Activated CD8-positive, alpha-beta memory T cell treated with anti-CD3 and anti-CD28 coated beads, Interleukin-2, amount 50 U/mL, for 48 hours (primary cell): Measurements from ENCODE around the gene RTTN.

Experiments
- DNase-seq: peaks from one replicate; pipeline ENCODE4 v3.0.0-alpha.2; 2020

The RTTN gene

DNA sequence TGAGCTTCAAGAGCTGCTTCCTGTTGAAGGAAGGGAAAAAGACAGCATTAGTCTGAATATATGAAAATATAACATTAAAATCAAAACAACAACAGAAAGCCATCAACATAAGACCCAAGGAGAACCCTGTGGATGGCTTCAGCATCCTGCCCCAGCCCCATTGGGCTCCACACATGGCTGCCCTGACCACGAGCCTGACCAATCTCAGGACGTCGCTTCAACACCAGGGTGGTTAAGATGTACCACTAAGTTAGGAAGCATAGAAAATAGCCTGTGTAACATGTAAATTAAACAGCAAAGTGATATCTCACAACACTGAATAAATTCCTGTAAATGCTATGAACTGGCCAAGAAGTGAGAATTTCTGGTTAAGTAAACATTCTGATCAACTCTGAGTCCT, 180.7 kb downstream of the RTTN start:
- DNase-seq: no peak

DNA sequence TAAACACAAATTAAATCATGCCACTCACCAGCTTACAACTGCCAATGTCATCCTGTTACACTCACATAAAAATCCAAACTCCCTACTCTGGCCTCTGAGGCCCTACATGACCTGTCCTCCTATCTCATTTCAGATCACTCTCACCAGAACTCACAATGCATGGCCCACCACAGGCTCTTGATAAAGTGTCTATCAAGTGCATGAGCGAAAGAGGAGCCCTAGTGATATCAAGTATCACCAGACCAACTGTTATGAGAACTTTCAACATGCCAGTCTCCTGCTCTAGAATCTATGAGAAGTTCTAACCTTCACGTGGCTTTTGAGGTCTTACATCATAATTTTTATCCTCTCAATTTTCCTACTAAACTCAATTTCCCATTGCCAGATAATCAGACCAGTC, 181.4 kb downstream of the RTTN start:
- DNase-seq: no peak

DNA sequence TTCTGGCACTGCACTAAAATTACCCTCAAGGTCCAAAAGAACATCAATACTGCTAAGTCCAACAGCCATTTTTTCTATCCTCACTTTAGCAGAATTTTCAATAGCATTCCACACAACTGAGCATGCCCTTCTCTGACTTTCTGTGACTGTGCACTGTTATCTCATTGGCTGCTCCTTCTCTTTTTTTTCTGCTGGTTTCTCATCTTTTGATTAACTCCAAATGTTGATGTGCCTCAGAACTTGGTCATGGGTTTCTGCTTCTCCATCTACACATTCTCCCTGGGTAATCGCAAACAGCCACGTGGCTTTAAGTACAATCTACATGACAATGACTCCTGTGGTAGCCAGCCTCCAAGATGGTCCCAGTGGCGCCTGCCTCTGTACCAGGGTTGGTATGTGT, 182.9 kb downstream of the RTTN start:
- DNase-seq: no peak

DNA sequence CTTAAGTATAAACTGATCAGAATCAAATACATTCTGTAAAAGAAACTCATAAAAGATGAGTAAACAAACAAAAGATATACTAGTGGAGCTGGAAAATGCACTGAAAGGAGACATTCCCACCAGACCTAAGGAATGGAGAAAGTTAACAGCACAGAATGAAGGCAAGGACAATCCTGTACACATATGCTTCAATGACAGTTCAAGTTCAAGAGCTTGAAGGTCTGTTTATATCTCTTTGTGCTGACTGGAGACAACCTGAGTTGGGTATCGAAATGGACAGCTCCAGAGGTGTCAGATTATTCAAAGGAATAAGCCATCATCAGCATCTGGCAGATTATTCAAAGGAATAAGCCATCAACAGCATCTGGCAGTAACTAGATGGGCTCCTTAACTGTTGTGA, 184.0 kb downstream of the RTTN start:
- DNase-seq: no peak

DNA sequence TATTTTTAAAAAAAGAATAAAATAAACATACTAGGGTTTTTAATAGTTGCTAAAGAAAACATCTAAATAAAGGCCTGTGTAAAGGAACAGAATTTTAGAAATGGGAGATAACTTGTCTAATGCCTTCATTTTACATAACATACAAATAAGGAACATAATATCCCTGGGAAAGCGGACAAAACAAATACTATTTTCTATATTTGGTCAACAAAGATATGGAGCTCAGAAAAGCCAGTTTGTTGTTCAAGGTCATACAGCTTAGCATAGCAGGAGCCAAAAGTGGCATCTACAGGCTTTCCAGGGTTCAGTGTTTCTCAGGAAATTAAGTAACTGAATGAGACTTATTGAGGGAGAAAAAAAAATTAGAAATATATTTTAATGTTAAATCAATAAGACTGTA, 184.4 kb downstream of the RTTN start:
- no peak for DNase-seq

DNA sequence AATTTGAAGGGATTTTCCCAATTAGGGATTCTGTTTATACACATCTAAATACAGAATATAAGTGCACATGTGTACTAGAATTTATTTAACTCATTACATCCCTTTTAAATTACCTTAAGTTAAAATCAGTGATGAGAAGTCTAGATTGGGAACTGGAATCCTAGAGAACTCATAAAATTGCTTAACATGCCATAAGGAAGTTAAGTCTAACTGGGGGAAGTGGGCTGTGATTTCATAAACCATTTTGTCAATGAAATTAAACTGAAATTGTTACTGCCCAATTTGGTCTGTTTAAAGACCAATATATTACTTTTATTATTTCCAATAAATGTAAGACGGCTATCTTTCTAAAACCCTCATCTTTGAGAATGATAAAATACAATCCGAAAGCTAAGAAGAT, 185.5 kb downstream of the RTTN start:
- DNase-seq: no peak

DNA sequence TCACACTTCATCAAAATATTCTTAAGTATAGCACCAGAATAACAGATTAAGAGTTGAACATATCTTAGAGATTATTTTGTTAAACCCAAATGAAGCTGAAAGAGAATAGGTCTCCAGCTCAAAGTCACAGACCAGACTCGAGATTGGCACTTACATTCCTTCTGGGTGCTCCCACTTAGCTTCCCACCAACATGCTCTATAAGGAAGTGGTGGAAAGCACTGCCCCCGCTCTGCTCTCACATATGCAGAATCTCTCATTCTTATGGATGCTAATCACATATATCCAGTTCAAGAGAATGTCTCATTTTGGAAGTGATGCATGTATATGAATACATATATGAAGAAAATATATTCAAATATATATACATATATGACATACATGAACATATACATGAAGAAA, 186.4 kb downstream of the RTTN start:
- no peak for DNase-seq

DNA sequence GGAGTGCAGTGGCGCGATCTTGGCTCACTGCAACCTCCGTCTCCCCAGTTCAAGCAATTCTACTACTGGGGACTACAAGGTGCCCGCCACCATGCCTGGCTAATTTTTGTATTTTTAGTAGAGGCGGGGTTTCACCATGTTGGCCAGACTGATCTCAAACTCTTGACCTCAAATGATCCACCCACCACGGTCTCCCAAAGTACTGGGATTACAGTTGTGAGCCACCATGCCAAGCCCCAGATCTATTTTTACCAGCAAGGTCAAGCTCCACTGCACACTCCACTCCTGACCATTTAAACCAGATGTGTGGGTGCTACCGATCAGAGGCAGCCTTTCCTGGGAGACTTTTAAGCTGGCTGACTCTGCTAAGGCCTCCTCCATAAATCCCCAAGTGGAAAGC, 190.4 kb downstream of the RTTN start:
- no peak for DNase-seq

DNA sequence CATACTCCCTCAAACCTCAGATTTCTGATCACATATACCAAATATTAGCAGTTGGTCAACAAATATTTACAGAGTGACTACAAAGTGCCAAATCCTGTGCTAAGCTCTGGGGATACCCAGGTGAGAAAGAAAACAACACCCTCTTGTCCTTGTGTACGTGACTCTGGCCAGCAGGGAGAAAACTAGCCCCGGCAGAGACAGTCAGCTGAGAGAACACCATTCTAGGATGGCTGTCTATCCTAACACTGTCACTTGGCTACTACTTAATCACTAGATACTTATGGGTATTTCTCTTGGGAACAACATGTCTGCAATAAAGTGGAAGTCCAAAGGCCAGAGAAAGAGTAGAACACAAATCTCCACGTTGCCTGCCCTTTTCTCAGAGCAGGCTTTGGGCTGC, 199.9 kb downstream of the RTTN start:
- no peak for DNase-seq

DNA sequence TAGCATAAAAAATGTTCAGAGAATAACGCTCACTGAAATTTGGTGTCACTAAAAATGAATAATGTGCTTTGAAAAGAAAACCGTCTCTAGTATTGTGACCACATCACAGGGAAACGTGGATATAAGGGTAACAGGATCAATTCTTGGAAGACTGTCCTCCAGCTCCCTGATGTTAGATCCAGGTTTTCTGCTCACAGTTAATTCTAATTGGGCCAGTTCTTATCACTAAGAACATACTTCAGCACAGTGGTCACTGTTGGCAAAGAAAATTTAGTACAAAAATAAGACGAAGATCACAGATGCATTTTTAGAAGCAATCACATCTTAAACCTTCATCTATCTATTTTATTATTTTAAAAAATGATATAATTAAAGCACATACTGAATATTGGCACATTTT, 200.8 kb downstream of the RTTN start:
- DNase-seq: no peak

DNA sequence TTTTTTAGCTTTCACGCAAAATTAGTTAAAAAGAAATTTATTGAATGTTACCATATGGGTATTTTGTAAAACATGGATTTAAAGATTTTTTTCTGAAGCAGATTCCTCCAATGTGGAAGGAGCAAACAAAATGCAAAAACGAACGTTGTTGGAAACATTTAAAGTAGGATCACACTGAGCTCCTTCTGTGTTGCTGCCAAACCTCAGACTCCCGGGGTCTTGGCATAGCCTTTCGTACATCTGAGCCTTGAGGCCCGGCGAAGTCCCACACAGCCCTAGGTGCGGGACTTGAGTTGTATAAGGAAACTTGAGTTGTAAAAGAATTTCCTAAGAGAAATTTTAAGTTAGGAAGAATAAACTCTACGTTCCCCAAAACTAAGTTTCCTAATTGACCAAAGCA, 205.8 kb downstream of the RTTN start:
- DNase-seq: no peak

DNA sequence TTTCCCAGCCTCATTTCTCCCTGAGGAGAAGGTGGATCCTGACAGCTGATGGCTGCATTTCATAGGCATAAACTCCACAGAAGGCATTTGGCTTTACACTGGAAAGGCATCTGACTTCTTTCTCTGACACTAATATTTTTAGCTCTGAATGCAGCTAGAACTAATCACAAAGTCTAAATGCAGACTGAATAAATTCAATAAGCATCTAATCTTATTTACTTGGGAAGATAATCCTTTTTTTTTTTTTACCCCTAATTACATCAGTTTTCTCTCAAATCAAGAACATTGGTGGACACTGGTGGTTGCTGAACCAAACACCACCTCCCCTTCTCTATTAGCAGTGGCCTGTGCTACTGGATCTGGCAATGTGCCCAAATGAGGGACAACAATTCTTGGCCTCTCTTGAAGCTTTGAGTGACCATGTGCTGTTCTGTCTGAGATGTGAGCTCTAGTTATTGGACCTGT, 206.9 kb downstream of the RTTN start:
- DNase-seq: no peak

DNA sequence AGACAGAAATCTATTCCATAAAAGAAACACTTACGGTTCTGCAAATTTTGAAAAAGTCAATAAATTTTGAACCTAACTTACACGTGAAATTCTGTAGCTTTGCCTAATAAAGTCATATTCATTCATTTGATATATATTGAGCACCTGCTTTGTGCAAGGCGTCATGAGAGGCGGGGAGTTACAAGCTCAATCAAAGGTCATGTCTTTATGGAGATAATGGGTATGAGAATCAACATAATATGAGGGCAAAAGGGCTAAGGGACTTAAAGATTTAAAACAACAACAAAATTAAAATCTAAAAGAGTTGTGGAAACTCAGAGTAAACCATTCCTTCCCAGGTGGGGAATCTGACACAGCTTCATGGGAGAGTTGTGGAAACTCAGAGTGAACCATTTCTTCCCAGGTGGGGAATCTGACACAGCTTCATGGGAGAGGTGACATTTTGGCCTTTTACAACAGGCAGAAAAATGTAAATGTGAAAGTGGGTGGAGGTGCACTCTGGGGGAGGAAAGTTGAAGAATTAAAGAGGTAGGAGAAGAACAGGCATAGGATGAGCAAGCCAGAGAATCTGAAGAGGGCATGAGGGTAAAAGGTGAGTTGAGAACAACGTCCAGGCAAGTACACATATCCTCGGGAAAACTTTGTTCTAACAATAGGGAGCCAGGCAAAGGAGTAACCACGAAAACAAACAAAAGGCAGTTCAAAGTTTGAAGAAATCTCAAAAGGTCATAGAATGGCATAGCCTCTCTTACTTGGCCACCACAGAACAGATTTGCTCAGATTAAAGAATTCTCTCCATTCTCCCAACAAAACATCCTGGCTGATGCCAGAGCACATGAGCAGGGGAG, 208.3 kb downstream of the RTTN start:
- DNase-seq: no peak

DNA sequence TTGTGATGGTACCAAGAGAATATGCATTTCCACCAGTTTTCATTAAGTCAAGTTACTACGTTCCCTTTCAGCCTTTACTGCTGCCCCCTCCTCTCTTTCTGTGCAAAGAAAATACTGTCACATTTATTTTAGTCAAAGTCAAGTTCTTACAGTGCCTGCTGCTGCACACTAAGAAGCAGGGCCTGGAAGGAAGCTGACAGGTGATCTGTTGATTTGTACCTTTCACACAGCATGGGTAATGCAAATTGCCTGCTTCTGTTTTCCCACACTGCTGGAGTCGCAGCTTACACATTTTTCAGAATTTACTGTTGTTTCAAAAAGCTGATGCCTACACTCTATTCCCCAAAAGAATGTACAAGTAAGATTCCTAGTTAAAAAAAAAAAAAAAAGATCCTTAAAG, 209.1 kb downstream of the RTTN start:
- DNase-seq: no peak

DNA sequence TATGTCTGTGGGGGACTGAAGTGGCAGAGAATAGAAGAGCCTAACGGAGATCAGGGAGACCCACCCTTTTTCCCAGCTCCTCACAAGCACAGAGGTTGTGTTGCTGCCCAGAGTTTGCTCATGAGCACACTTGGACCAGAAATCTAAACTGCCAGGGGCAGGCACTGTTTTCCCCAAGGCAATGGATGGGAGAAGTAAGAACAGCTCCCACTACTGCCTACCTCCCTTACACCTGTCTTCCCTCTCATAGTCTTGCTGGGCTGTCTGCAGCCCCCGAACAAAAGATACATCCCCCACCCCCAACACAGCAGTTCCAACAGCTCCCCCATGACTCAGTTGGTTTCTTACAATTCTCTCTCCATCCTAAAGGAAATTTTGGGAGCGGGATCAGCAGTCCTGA, 209.7 kb downstream of the RTTN start:
- no peak for DNase-seq

DNA sequence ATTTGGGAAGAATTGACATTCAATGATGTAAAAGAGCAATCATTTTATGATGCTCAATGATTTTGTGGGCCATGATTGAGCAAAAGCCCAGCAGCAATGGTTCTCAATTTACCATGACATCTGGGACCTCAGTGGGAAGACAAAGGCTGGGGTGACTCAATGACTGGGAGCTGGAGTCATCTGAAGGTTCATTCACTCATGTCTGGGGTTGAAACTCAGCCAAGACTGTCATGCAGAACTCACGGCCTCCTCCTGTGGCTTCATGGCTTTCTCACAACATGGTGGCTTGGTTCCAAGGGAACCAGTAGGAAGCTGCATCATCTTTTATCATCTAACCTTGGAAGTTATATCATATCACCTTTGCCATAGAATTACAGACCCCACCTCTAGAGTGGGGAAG, 212.7 kb downstream of the RTTN start:
- no peak for DNase-seq

DNA sequence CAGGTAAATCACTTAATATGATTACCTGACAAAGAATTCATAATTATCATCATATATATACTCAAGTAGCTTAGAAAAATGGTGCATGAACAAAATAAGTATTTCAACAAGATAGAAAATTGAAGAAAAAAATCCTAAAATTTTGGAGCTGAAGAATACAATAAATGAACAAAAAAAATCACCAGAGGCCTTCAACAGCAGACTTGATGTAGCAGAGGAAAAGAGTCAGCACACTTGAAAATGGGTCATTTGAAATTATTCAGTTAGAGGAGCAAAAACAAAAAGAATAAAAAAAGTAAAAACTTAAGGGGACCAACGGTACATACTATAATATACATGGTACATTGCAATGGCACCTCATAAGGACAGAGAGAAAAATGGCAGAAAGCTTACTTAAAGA, 217.6 kb downstream of the RTTN start:
- DNase-seq: no peak

DNA sequence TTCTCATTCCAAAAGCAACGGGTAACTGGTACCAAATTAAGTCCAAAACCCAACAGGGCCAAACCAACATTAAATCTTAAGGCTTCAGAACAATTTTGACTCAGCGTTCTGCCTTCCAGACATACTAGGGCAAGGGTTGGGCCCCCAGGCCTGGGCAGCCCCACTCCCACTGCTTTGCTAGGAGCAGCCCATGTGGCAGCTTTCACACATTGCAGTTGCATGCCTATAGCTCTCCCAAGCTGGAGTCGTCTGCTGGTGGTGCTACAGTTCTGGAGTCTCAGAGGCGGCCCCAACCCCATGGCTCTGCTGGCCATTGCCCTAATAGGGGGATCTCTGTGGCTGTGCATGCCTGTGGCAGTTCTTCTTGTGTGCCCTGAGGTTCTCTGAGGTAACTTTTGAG, 220.2 kb downstream of the RTTN start:
- DNase-seq: no peak

DNA sequence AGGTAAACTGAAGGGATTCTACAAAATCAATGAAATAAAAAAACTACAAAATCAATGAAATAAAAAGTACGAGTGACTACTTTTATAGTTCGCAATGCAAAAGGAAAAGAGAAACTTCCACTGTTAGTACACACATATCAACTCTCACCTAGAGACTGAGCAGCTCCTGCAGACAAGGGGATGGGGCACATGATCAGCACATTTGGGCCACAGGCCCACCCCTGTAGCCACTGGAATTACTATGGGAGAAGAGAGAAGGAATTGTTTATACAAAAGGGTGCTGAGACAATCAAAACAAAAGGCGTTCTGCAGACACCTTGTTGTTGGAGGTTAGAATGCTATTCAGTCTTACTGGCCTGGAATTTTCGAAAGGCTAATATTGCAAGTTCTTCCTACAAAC, 223.1 kb downstream of the RTTN start:
- no peak for DNase-seq

DNA sequence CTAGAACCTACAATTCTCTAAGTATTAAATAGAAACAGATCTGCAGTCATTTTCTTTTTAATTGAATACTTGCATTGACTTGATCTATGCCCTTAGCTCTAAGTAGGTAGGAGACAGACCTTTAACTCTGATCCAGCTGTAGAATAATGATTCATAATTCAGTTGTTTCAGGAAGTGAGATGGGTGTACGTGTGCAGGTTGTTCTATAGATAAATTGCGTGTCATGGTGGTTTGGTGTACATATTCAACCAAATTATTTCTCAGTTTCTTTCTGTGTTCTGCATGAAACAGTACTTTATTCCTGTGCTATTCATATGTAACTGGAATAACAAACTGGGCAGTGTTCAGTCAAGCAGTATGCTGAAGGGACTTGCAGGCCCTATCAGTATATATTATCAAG, 223.5 kb downstream of the RTTN start:
- DNase-seq: no peak

DNA sequence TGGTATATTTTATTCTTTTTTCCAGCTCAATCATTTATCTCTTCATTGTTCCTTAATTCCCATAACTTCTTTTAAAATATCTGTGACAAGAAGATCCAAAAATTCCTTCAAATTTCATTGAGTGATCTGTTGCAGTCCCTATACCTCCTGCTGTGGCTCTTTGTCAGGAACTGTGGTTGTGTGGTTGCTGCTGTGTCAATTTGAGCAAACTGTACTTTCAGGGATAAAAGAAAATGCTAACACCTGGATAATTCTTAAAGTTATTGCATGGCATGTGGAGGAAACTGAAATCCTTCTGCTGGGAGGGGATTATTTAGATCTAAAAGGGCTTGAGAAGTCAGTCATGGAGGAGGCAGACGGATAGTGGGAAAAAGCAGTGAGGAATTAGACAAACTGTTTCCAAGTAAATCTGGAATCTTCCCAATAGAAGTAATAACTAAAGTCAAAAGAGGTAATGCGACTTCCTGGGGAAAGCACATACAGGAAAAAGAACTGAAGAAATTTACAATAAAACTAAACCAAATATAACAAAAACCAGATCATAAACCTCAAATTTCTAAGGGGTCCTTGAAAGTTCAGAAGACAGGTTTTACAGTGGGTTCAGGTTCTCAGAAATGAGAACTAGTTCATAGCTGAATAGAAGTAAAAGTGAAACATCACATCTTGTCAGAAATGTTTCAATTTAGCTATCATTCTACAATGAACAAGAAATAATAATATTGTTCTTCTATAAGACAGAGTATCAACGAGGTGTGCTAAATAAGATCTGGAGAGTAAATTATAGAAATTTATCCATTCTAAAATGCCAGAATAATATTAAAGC, 224.3 kb downstream of the RTTN start:
- no peak for DNase-seq

DNA sequence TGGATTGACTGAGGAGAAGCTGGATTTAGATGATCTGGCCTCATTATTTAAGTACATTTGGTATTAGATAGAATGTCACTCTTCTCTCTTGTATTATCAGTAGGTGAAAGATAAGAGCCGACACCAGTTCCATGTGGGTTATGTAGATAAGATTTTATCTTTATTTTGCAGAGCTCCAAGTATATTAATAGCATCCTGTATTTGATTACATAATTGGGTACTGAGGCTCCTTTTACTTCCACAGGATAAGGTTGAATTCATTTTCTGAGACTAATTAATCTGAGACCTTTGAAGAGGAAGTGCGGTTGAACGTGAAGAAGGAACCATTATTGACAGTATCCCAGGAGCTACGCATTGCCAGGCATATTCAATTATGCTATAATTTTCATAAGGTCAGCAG, 225.0 kb downstream of the RTTN start:
- DNase-seq: no peak

DNA sequence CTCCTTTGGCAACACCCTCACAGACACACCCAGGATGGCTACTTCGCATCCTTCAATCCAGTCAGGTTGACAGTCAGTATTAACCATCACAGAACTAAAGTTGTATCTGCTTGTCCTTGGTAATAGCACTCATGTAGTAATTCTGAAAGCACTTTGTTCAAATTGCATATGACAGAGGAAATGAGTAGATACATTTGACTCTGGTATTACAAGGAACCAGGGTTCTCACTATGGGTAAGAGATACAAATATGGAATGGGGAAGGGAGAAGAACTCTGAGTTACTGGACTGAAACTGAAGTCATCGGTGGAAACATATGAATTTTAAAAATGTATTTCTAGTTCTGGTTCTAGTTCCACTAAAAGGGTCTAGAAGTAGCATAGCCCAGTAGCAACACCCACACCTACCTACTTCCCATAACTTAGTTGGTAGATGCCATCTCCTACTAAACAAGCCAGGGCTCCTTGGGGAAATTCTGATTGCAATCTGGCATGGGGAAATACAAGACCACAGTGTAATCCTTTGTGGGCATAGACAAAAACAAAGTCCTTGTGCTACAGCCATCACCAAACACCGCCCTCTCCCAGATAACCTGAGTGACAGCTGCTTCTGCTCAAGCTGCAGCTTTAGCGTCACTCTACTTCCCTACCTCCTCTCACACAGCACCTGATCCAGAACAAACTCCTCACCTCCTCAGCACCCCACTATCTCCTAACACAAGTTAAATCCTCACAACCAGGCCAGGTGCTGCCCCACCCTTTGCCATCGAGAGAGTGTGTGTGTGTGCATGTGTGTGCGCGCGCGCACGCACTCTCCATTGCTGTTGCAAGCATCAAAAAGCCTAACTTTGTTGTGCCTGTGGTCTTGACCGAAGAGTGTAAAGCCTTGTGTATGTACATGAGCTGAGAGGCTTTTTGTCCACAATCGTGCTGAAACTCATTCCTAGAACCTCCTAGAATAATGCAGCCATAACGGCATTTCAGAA, 226.5 kb downstream of the RTTN start:
- DNase-seq: no peak
